Effector CD8-positive, alpha-beta T cell (primary cell): ENCODE results near the gene FBXO11.

Experiments
- DNase-seq: peaks from one replicate; lab custom pipeline; 2025; lab: John Stamatoyannopoulos, UW

The FBXO11 gene

GRCh38 chr2:47849368-47849767, 56.9 kb downstream of the FBXO11 start:
- no peak for DNase-seq

DNA sequence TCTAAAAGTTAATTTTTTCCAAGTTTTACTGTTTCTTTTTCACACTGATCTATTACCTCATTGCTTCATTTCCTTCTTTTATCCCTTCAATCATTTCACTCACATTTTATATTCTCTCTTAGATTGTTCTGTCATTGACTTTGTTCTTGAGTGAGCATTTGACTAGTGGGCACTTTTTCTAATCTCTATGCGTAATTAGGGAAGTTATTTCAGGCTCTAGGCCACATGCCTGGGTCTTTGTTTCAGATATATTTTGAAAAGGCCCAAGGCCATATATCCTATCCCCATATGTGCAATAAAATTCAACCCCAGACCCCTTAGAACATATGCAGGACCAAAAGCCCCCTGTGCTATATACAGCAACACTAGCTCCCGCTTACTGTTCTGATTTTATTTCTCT, 62.1 kb downstream of the FBXO11 start:
- DNase-seq = no peak

- no peak for DNase-seq
These were observed 62.9 kb downstream of the FBXO11 start for GRCh38 chr2:47843407-47843806.

DNA sequence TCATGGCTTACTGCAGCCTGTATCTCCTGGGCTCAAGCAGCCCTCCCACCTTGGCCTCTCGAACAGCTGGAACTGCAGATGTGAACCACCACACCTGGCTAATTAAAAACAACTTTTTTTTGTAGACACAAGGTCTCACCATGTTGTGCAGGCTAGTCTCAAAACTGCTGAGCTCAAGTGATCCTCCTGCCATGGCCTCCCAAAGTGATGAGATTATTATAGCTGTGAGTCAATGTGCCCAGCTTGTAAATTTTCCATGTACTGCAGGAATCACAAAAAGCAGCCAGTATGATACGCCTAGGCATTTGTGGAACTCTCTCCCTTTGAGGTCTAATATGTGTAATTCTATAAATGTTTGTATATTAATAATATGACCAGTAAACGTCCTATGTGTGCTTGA, 63.5 kb downstream of the FBXO11 start:
- no peak for DNase-seq

- DNase-seq = no peak
These were observed 67.6 kb downstream of the FBXO11 start for GRCh38 chr2:47838686-47839085.

DNA sequence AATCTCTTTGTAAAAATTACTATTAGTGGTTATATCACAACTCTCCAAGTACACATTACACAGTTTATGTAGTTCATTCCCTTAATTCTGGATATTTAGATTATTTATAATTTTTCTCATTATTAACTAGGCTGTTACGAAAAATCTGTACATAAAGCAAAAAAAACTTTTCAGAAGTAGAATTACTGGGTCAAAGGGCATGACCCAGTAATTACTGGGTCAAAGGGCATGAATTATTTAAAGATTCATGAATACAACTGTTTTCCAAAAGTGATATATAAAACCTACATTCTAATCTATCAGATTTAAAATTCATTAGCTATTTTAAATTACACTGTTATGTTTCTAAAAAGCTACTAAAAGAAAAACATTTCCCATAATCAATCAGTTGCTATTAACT, 68.0 kb downstream of the FBXO11 start:
- no peak for DNase-seq

DNA sequence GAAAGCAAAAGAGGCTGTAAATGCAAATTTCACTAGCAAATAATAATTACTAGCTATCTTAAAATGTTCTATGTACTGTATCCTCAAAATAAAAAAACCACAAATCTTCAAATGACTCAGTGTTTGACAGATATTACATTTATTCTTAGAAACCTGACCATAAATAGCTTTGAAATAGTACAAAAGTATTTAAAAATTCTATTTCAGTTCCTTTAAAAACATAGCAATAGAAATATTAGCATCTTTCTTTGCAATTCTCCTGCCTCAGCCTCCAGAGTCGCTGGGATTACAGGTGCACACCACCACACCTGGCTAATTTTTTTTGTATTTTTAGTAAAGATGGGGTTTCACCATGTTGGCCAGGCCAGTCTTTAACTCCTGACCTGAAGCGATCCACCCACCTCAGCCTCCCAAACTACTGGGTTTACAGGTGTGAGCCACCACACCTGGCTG, 72.8 kb downstream of the FBXO11 start:
- no peak for DNase-seq

GRCh38 chr2:47822518-47822917, 83.8 kb downstream of the FBXO11 start:
- no peak for DNase-seq

DNA sequence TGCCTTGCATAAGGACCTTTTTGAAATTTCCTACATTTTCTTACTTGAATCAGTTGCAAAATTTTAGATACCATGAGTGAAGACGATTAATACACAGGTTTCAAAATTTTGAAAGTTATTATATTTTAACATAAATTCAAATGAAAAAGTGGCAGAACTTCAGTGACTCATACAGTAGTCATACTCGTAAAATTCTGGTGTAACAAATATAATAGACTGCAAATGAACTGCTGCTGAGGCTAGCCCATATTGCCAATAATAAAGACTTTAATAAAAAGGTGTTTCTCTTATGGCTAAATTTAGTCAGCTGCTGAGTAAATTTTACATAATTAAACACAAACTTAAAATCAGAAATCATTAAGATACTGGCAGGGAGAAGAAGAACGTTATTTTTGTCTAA, 86.5 kb downstream of the FBXO11 start:
- DNase-seq = no peak

GRCh38 chr2:47818777-47819176, 87.5 kb downstream of the FBXO11 start:
- DNase-seq = no peak

- DNase-seq = no peak
These were observed 90.5 kb downstream of the FBXO11 start for GRCh38 chr2:47815764-47816163.

DNA sequence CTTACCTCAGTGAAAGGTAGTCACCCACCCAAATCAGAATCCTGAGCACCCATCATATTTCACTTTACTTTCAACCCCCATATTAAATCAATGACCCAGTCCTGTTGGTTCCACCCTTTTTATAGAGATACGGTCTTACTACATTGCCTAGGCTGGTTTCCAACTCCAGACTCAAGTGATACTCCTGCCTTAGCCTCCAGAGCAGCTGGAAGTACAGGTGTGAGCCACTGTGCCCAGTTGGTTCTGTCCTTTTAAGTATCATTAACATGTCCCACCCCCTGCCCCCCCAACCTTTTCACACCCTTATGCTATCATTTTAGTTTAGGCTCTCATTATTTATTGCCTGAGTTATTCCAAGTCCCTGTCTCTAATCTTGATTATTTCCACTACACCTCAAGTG, 94.6 kb downstream of the FBXO11 start:
- no peak for DNase-seq

- no peak for DNase-seq
These were observed 95.4 kb downstream of the FBXO11 start for GRCh38 chr2:47810850-47811249.

DNA sequence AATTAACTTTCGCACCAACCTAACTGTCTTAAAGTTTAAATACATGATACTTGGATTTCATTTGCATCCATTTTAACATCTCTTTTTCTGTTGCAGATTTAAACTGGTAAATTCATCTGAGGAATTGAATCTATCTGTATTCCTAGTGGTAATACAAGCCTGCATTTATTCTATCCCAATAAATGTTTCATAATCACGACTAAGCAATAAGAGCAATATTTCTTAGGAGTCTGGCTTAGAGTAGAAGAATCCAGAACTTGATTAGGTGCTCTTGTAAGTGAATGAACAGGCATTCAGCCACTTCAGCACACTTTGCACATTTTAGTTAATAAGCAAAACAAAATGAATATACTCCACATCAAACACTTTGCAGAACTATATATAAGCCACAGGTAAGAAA, 96.4 kb downstream of the FBXO11 start:
- DNase-seq = no peak

GRCh38 chr2:47808614-47809013, 97.7 kb downstream of the FBXO11 start:
- DNase-seq = no peak

GRCh38 chr2:47805850-47806249, 100.4 kb downstream of the FBXO11 start:
- no peak for DNase-seq

- DNase-seq = no peak
These were observed 102.5 kb downstream of the FBXO11 start for GRCh38 chr2:47803770-47804169.

GRCh38 chr2:47803363-47803762, 102.9 kb downstream of the FBXO11 start:
- DNase-seq = no peak

DNA sequence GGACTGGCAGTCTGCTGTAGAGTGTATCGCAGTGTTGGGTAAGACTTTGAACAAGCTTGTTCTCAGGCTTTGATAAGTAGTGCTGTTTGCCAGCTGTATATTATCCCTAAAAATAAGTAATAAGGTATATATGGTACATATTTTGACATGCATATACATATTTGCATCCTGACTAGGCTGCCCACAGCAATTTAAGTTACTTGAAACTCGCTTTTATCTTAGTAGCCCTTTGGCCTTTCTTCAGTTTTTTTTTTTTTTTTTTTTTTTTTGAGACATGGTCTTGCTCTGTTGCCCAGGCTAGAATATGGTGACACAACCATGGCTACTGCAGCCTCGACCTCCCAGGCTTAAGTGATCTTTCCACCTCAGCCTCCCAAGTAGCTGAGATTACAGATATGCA, 105.2 kb downstream of the FBXO11 start:
- DNase-seq = no peak

GRCh38 chr2:47799031-47799609, 107.2 kb downstream of the FBXO11 start:
- DNase-seq = no peak

DNA sequence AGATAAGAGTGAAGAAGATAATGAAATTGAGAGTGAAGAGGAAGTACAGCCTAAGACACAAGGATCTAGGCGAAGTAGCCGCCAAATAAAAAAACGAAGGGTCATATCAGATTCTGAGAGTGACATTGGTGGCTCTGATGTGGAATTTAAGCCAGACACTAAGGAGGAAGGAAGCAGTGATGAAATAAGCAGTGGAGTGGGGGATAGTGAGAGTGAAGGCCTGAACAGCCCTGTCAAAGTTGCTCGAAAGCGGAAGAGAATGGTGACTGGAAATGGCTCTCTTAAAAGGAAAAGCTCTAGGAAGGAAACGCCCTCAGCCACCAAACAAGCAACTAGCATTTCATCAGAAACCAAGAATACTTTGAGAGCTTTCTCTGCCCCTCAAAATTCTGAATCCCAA, 107.7 kb downstream of the FBXO11 start:
- DNase-seq = no peak

- no peak for DNase-seq
These were observed 110.1 kb downstream of the FBXO11 start for GRCh38 chr2:47796090-47796697.

DNA sequence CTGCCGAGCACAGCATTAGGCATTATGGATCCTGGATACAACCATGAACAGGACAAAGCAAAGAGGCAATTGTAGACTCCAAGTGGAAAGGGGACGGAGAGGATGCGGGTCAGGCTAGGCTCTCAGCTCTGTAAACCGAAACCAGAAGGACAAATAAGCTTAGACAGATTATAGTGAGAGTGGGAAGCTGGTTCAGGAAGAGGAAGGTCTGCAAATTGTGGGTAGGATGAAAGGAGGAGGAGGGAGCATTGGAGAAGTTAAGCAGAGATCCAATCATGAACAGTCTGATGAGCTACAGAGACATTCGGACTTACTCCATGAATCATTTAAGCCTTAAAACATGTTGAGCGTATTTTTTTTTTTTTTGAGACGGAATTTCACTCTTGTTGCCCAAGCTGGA, 120.3 kb downstream of the FBXO11 start:
- DNase-seq = no peak

DNA sequence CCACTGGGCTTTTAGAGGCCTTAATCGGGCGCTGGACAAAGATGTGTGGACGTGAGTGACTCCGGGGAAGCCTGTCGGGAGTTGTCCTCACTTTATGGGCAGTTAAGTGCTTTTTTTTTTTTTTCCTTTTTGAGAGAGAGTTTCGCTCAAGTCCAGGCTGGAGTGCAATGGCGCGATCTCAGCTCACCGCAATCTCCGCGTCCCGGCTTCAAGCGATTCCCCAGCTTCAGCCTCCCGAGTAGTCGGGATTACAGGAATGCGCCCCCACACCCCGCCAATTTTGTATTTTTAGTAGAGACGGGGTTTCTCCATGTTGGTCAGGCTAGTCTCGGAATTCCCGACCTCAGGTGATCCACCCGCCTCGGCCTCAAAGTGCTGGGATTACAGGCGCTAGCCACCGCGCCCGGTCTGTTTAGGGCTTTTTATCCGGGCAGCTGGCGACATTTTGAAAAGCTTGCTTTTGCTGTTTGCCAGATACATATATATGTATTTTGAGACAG, 121.9 kb downstream of the FBXO11 start:
- no peak for DNase-seq
